Gastroesophageal sphincter (tissue), 4 donors: ENCODE results near the gene CCN5. TPM values are rescaled to one million over a fixed set of nuclear protein-coding genes. Genes with fewer than 3 reads are reported as not detected.

ENCODE experiments used
- ATAC-seq: fragments of 150-250 bp; one replicate; pipeline ENCODE4 v1.9.1; 2016; ENCODE audit warnings: mild to moderate bottlenecking, moderate library complexity
- H3K27ac ChIP-seq, 4 donors: fragments of 200-600 bp; sonication (generic) in 3 of 4; 1 replicate in 3 of 4; 2 replicates in 1 of 4; pipeline ENCODE4 v1.5.1; 2016 to 2019
- H3K27me3 ChIP-seq: fragments of 200-600 bp; sonication (generic); one replicate; pipeline ENCODE4 v1.5.1; 2019
- H3K36me3 ChIP-seq, 2 donors: fragments of 200-600 bp; sonication (generic); one replicate each; pipeline ENCODE4 v1.5.1; 2019; ENCODE audit warnings: control low read depth in 1 of 2
- H3K4me1 ChIP-seq, 3 donors: fragments of 200-600 bp; sonication (generic); 1 replicate in 2 of 3; 2 replicates in 1 of 3; pipeline ENCODE4 v1.5.1; 2016 to 2019; ENCODE audit warnings: control low read depth in 2 of 3
- H3K4me3 ChIP-seq, 2 donors: fragments of 200-600 bp; sonication (generic); one replicate each; pipeline ENCODE4 v1.5.1; 2019; ENCODE audit warnings: mild to moderate bottlenecking in 1 of 2, moderate library complexity in 1 of 2
- H3K9me3 ChIP-seq, 3 donors: fragments of 200-600 bp; sonication (generic); one replicate each; pipeline ENCODE4 v1.5.1; 2017 to 2019; ENCODE audit warnings: control low read depth in 2 of 3
- CTCF ChIP-seq, 4 experiments: fragments of 200-600 bp in 2 of 4; fragments of 450-650 bp in 2 of 4; sonication (generic) in 1 of 4; IDR thresholded peaks; one replicate each; pipeline ENCODE4 v1.5.1; 2017 to 2019; ENCODE audit warnings: antibody characterized with exemption in 4 of 4, mild to moderate bottlenecking in 2 of 4, moderate library complexity in 2 of 4
- EP300 ChIP-seq: sonication (generic); formaldehyde crosslinking; IDR thresholded peaks from one replicate; pipeline ENCODE4 v1.6.1; 2017; ENCODE audit warnings: antibody characterized with exemption, mild to moderate bottlenecking
- POLR2A ChIP-seq, 2 donors: fragments of 450-650 bp; IDR thresholded peaks; one replicate each; pipeline ENCODE4 v1.6.1; 2017; ENCODE audit warnings: antibody characterized with exemption in 2 of 2, mild to moderate bottlenecking in 2 of 2, moderate library complexity in 1 of 2
- POLR2AphosphoS5 ChIP-seq: sonication (generic); formaldehyde crosslinking; IDR thresholded peaks from one replicate; pipeline ENCODE4 v1.6.1; 2017; ENCODE audit warnings: antibody characterized with exemption
- WGBS, 2 donors: methylation state at CpG; one replicate each; pipeline ENCODE4 v1.1.5; 2018; ENCODE audit warnings: low coverage in 1 of 2; 5-methylcytosine and 5-hydroxymethylcytosine counted together
- total RNA-seq, 4 donors: library from RNA; depleted of rRNA; stranded (reverse); fragments of >200 nt; gene quantifications; one replicate each; pipeline ENCODE4 v1.1.0, GENCODE V29; 2016

The CCN5 gene
- total RNA-seq, 4 donors from 2014 or later, result 52.9 to 359 (median 146) TPM

- ATAC-seq, result peak; percentile 59
- TF ChIP-seq EP300, result no peak
- TF ChIP-seq POLR2A (IDR thresholded peaks at IDR 0.05), result no peak
- TF ChIP-seq CTCF (IDR thresholded peaks at IDR 0.05), result peak; percentile 90 to 98 (median 96)
- TF ChIP-seq POLR2AphosphoS5, result peak; percentile 26
- peaks cover 3 to 57% (median 8%) of the 10 kb centered on the region in 3 donors for H3K4me1 ChIP-seq
- H3K27ac ChIP-seq, result peak overlapping the region in 1 of 4 donors; percentile 62
- H3K36me3 ChIP-seq, result no peaks in the 10 kb centered on the region
- H3K27me3 ChIP-seq, result no peaks in the 10 kb centered on the region
- no peak overlapping the region for H3K4me3 ChIP-seq
- no peaks in the 10 kb centered on the region for H3K9me3 ChIP-seq
- WGBS, 2 donors, result 0% methylated on average over 1 to 3 of the region's 7 CpGs
Observed at GRCh38 chr20:44733341-44734069, 18.3 kb downstream of the CCN5 start.

DNA sequence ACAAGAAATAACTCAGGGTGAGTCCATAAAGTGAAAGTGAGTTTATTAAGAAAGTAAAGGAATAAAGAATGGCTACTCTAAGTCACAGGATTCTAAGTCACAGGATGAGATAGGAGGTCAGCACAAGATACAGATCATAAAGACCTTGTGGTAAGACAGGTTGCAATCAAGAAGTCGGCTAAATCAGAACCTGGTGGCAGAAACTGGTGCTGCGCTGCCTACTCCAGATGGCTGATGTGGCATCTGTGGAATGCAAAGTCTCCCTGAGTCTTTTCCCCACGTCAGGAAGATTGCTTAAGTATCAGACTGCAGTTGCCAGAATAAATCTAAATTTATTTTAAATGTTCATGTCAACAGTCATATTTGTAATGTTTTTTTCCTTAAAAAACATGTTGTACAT lies 19.8 kb downstream of the CCN5 start:
- Histone ChIP-seq H3K27ac (peak overlapping the region in 3 of 4 donors; percentile 31 to 43 (median 34)), H3K36me3 (no peaks in the 10 kb centered on the region), H3K9me3 (no peaks in the 10 kb centered on the region), H3K4me1 (peaks cover 0 to 57% (median 0%) of the 10 kb centered on the region in 3 donors), H3K27me3 (no peaks in the 10 kb centered on the region), H3K4me3 (no peak overlapping the region)
- TF ChIP-seq CTCF (IDR thresholded peaks at IDR 0.05), result peak; percentile 27 to 50 (median 36)
- TF ChIP-seq POLR2A (IDR thresholded peaks at IDR 0.05), result no peak
- WGBS, 2 donors, result 30 to 76% methylated on average over 3 of the region's 3 CpGs
- ATAC-seq, result no peak

DNA sequence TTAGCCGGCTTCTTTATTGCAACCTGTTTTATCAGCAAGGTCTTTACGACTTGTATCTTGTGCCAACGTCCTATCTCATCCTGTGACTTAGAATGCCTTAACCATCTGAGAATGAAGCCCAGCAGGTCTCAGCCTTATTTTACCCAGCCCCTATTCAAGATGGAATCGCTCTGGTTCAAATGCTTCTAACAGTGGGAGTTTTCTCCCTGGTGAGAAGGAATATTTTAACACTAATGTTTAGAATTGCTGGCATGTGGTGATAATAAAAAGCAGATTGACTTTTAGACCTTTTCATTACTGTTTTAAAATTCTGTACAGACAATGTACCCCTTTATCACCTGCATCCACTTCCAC lies 20.6 kb downstream of the CCN5 start:
- WGBS, 2 donors, result 95% methylated on average over 4 of the region's 4 CpGs; no CpG with 5 or more reads in 1 of the 2 donors
- no peak overlapping the region for H3K4me3 ChIP-seq
- no peak for TF ChIP-seq POLR2AphosphoS5
- TF ChIP-seq EP300, result no peak
- no peak for TF ChIP-seq POLR2A (IDR thresholded peaks at IDR 0.05)
- no peak for TF ChIP-seq CTCF (IDR thresholded peaks at IDR 0.05)
- peak overlapping the region in 2 of 4 donors; percentile 43 to 44 for H3K27ac ChIP-seq
- H3K36me3 ChIP-seq, result no peaks in the 10 kb centered on the region
- ATAC-seq, result no peak
- no peaks in the 10 kb centered on the region for H3K27me3 ChIP-seq
- no peaks in the 10 kb centered on the region for H3K9me3 ChIP-seq
- peaks cover 0 to 54% (median 0%) of the 10 kb centered on the region in 3 donors for H3K4me1 ChIP-seq

- WGBS, 2 donors, result 35 to 54% methylated on average over 4 of the region's 6 CpGs
- Histone ChIP-seq H3K27ac (peak overlapping the region in 1 of 4 donors; percentile 44), H3K36me3 (no peaks in the 10 kb centered on the region), H3K9me3 (no peaks in the 10 kb centered on the region), H3K4me1 (peaks cover 0 to 50% (median 0%) of the 10 kb centered on the region in 3 donors), H3K27me3 (no peaks in the 10 kb centered on the region), H3K4me3 (no peak overlapping the region)
- ATAC-seq, result peak; percentile 77
- no peak for TF ChIP-seq POLR2AphosphoS5
- no peak for TF ChIP-seq CTCF (IDR thresholded peaks at IDR 0.05)
- TF ChIP-seq POLR2A (IDR thresholded peaks at IDR 0.05), result no peak
- TF ChIP-seq EP300, result no peak
Observed at GRCh38 chr20:44736170-44737021, 21.2 kb downstream of the CCN5 start.
